ENCODE results near the gene ZSWIM8. TPM values are rescaled to one million over a fixed set of nuclear protein-coding genes. Genes with fewer than 3 reads are reported as not detected.
"Not testable (repeated sequence)": the region's sequence is repeated elsewhere in the genome, so short reads cannot be mapped to it uniquely, and the experiment has no call there.

The ZSWIM8 gene
- 30.7 TPM for total RNA-seq

DNA sequence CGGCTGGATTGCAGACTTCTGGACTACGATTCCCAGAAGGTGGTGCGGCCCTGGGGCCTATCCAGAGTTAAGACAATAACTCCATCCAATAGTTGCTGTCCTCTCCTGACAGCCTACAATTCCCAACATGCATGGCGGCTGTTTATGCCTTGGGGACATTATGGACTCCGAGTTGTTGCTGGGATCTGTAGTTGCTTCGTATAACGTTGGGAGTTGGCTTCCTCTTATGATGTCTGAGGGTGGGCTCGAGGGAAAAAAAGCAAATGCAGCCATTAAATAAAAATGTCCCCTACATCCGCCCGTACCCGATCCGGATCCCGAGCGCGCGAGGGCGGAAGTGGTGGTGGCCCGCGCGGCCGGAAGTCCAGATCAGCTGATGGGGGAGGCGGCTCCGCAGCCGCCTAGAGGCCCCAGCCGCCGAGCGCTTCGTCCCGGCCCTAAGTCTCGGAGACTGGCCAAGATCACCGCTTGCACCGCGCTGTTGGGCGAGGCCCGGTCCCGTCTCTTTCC lies at the start of gene ZSWIM8:
TSS of gene ZSWIM8 (plus strand) at position 396 of the 510 bp plus-strand sequence. CDS start 273 bp downstream, outside the sequence.
- no peaks in the 10 kb centered on the region for H3K9me3 ChIP-seq (ENCODE audit: low read depth, low read length)
- no peaks in the 10 kb centered on the region for H3K27me3 ChIP-seq (ENCODE audit: insufficient read depth, low read length)
- H3K4me1 ChIP-seq (ENCODE audit: insufficient read depth, low read length) = peaks cover 58% of the 10 kb centered on the region
- H3K4me3 ChIP-seq (ENCODE audit: low read length) = peak within 1 kb of the TSS; percentile 82

GRCh38 chr10:73740501-73741254 lies 44.7 kb upstream of the ZSWIM8 start:
- not testable (repeated sequence) for H3K4me3 ChIP-seq (ENCODE audit: low read length); H3K27me3 ChIP-seq (ENCODE audit: insufficient read depth, low read length); H3K9me3 ChIP-seq (ENCODE audit: low read depth, low read length)

DNA sequence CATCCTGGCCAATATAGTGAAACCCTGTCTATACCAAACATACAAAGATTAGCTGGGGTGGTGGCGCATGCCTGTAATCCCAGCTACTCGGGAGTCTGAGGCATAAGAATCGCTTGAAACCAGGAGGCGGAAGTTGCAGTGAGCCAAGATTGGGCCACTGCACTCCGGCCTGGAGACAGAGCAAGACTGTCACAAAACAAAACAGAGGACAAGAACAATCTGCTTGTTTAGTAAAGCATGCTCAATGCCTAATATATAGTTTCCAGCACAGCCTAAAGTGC lies 43.0 kb upstream of the ZSWIM8 start:
- H3K9me3 ChIP-seq (ENCODE audit: low read depth, low read length) = no peaks in the 10 kb centered on the region
- no peaks in the 10 kb centered on the region for H3K27me3 ChIP-seq (ENCODE audit: insufficient read depth, low read length)
- H3K4me1 ChIP-seq (ENCODE audit: insufficient read depth, low read length) = peaks cover 31% of the 10 kb centered on the region
- no peak overlapping the region for H3K4me3 ChIP-seq (ENCODE audit: low read length)

More at GRCh38 chr10:73740501-73741254, 44.7 kb upstream of the ZSWIM8 start:
- H3K4me1 ChIP-seq (ENCODE audit: insufficient read depth, low read length) = peaks cover 21% of the 10 kb centered on the region

- peak overlapping the region; percentile 98 for H3K4me3 ChIP-seq (ENCODE audit: low read length)
- H3K27me3 ChIP-seq (ENCODE audit: insufficient read depth, low read length) = no peaks in the 10 kb centered on the region
- H3K4me1 ChIP-seq (ENCODE audit: insufficient read depth, low read length) = peaks cover 31% of the 10 kb centered on the region
- no peaks in the 10 kb centered on the region for H3K9me3 ChIP-seq (ENCODE audit: low read depth, low read length)
These were observed 42.0 kb upstream of the ZSWIM8 start for GRCh38 chr10:73743327-73743904.

DNA sequence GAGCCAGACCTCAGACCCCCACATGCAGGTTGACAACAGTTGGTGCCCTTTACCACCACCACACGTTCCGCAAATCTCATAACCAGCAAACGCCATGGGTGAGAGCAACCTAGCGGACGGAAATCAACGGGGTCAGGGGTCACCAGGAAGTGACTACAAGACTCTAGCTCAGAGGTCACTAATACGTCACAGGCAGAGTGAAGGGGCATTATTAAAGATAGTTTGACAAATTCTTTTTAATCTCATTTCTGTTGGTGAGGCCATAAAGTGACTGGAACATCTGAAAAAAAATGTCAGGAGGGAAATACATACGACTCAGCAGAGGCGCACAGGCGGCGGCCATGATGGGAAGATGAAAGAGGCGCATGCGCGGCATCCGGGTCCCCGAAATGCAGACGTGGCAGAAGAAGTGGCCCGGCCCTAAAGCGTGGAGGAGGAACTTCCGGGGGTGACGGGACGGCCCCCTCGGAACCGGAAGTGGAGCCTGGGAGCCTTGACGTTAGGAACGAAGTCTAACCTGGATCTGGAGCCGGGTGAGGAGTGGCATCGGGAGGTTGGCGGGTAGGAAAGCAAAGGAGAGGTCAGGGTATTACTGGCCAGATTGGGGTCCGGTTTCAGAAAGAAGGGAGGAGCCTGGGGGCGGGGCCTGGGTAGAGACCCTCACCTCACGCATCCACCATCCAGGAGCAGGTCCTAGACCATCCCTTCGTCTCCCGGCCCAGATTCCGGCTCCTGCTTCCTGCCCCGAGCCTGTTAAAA lies 41.3 kb upstream of the ZSWIM8 start, which contains the start of gene SEC24C:
TSS of gene SEC24C (plus strand) at position 468 of the 759 bp plus-strand sequence. CDS start 2,461 bp downstream, outside the sequence.
- Histone ChIP-seq H3K27me3 (ENCODE audit: insufficient read depth, low read length) (no peaks in the 10 kb centered on the region), H3K9me3 (ENCODE audit: low read depth, low read length) (no peaks in the 10 kb centered on the region), H3K4me3 (ENCODE audit: low read length) (peak within 1 kb of the TSS; percentile 98), H3K4me1 (ENCODE audit: insufficient read depth, low read length) (peaks cover 36% of the 10 kb centered on the region)

DNA sequence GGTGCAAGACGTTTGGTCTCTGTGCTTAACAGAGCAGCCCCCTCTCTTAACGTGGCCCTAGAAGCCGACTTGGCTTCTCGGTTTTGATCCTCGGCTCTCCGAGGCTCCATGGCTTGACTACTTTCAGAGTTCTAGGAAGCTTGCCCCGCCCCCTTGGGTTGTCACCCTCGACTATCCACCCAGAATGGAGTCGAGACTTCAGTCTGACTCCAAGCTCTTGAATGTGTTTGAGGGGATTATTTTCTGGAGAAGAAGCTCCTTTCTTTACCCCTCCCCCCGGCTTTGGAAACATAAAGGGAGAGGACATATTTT lies 40.8 kb upstream of the ZSWIM8 start:
- Histone ChIP-seq H3K4me3 (ENCODE audit: low read length) (peak overlapping the region; percentile 98), H3K27me3 (ENCODE audit: insufficient read depth, low read length) (no peaks in the 10 kb centered on the region), H3K9me3 (ENCODE audit: low read depth, low read length) (no peaks in the 10 kb centered on the region), H3K4me1 (ENCODE audit: insufficient read depth, low read length) (peaks cover 39% of the 10 kb centered on the region)

DNA sequence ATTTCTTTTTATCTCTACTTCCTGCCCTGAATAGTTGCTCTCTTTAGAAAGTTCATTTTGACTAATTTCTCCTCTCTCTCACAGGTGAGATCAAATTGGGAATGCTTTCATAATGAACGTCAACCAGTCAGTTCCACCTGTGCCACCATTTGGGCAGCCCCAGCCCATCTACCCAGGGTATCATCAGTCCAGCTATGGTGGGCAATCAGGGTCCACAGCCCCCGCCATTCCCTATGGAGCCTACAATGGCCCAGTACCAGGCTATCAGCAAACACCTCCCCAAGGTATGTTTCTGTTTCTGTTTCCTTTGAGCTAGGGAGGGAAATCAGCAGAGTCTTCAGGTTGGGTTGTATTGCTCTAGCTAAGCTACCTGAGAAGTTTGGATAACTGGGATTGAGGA lies 38.7 kb upstream of the ZSWIM8 start:
- H3K4me1 ChIP-seq (ENCODE audit: insufficient read depth, low read length) = peaks cover 41% of the 10 kb centered on the region
- H3K4me3 ChIP-seq (ENCODE audit: low read length) = no peak overlapping the region
- H3K27me3 ChIP-seq (ENCODE audit: insufficient read depth, low read length) = no peaks in the 10 kb centered on the region
- no peaks in the 10 kb centered on the region for H3K9me3 ChIP-seq (ENCODE audit: low read depth, low read length)

DNA sequence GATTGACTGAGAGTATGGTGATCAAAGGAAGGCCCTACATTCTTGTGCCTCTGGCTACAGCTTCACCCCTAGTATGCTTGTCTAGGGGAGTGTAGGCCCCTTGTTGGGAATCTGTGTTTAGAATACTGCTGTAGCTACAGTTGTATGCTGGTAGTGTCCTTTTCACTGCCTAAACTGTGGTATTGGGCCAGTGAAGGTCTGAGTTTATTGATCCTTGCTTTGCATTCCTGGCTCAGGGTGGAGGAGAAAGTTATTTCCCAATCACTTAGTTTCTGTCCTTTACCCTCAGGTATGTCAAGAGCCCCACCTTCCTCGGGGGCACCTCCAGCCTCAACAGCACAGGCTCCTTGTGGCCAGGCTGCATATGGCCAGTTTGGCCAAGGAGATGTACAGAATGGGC lies 34.6 kb upstream of the ZSWIM8 start:
- Histone ChIP-seq H3K27me3 (ENCODE audit: insufficient read depth, low read length) (no peaks in the 10 kb centered on the region), H3K4me1 (ENCODE audit: insufficient read depth, low read length) (peaks cover 19% of the 10 kb centered on the region), H3K4me3 (ENCODE audit: low read length) (no peak overlapping the region), H3K9me3 (ENCODE audit: low read depth, low read length) (no peaks in the 10 kb centered on the region)

GRCh38 chr10:73756183-73756582 lies 29.2 kb upstream of the ZSWIM8 start:
- Histone ChIP-seq H3K9me3 (ENCODE audit: low read depth, low read length) (no peaks in the 10 kb centered on the region), H3K4me3 (ENCODE audit: low read length) (no peak overlapping the region), H3K4me1 (ENCODE audit: insufficient read depth, low read length) (peaks cover 15% of the 10 kb centered on the region), H3K27me3 (ENCODE audit: insufficient read depth, low read length) (no peaks in the 10 kb centered on the region)

DNA sequence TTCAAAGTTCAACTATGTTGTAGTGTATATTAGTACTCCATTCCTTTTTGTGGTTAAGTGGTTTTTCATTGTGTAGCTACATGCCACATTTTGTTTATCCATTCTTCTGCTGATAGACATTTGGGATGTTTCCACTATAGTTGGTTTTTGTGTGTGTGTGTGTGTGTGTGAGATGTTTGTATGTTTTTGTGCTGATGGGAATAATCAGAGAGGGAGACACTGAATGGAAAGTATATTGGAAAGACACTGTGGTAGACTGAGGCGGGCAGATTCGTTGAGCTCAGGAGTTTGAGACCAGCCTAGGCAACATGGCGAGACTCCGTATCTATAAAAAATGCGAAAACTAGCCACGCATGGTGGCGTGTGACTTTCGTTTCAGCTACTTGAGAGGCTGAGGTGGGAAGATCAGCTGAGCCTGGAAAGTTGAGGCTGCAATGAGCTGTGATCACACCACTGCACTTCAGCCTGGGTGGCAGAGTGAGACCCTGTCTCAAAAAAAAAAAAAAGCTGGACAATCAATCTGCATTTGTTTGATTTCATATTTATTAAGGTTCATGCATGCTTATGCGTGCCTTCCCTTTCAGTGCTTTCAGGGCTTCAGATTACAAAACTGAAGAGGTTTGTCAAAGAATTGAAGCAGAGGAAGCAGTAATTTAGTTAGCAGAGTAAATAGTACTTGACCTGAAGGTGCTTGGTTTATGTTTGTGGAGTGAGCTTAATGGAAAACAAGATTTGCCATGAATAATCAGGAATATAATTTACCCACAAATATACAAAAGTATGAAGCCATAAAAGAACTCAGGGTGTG lies 26.5 kb upstream of the ZSWIM8 start:
- Histone ChIP-seq H3K27me3 (ENCODE audit: insufficient read depth, low read length) (no peaks in the 10 kb centered on the region), H3K4me3 (ENCODE audit: low read length) (no peak overlapping the region), H3K4me1 (ENCODE audit: insufficient read depth, low read length) (peaks cover 26% of the 10 kb centered on the region), H3K9me3 (ENCODE audit: low read depth, low read length) (no peaks in the 10 kb centered on the region)

- H3K4me3 ChIP-seq (ENCODE audit: low read length) = no peak overlapping the region
- H3K27me3 ChIP-seq (ENCODE audit: insufficient read depth, low read length) = no peaks in the 10 kb centered on the region
- peaks cover 26% of the 10 kb centered on the region for H3K4me1 ChIP-seq (ENCODE audit: insufficient read depth, low read length)
- no peaks in the 10 kb centered on the region for H3K9me3 ChIP-seq (ENCODE audit: low read depth, low read length)
These were observed 25.8 kb upstream of the ZSWIM8 start for GRCh38 chr10:73759512-73760115.

DNA sequence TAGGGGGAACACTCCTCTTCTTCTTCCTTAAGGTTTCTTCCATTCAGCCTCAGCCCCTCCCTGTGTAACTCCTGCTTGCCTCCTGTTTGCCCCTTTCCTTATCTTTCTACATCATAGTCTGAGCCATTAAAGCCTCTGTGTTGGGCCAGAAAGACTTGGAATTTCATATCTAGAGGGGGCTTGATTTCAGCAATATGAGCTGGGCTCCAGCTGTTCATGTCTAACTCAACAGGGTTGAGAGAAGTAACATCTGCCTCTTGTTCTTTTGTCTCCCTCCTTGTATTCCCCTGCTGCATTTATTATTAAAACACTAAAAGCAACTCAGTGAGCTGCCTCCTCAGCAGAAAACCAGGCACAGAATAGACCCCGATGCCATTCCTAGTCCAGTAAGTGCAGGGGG lies 23.6 kb upstream of the ZSWIM8 start:
- no peaks in the 10 kb centered on the region for H3K27me3 ChIP-seq (ENCODE audit: insufficient read depth, low read length)
- H3K4me1 ChIP-seq (ENCODE audit: insufficient read depth, low read length) = peaks cover 26% of the 10 kb centered on the region
- no peaks in the 10 kb centered on the region for H3K9me3 ChIP-seq (ENCODE audit: low read depth, low read length)
- no peak overlapping the region for H3K4me3 ChIP-seq (ENCODE audit: low read length)

DNA sequence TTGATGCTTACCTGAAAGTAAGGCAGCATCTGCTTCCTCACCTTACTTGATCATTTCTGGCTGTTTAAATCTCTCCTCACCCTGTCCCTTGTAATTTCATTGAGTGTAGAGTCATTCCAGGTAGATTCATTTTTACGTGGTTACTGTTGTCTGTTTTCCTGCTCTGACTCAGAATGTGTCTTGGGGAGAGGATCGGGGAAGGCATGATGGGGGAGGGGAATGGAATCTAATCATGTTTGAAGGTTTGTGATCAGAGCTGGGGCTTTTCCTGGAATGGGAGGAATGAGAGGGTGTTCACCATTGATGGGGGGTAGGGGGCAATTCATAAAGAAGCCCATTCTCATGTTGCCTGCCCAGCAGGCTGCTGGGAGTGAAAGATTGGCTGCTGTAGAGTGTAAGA lies 22.5 kb upstream of the ZSWIM8 start:
- Histone ChIP-seq H3K4me1 (ENCODE audit: insufficient read depth, low read length) (peaks cover 26% of the 10 kb centered on the region), H3K27me3 (ENCODE audit: insufficient read depth, low read length) (no peaks in the 10 kb centered on the region), H3K9me3 (ENCODE audit: low read depth, low read length) (no peaks in the 10 kb centered on the region), H3K4me3 (ENCODE audit: low read length) (no peak overlapping the region)

GRCh38 chr10:73763343-73763742 lies 22.1 kb upstream of the ZSWIM8 start:
- H3K9me3 ChIP-seq (ENCODE audit: low read depth, low read length) = no peaks in the 10 kb centered on the region
- no peaks in the 10 kb centered on the region for H3K27me3 ChIP-seq (ENCODE audit: insufficient read depth, low read length)
- H3K4me1 ChIP-seq (ENCODE audit: insufficient read depth, low read length) = peaks cover 26% of the 10 kb centered on the region
- no peak overlapping the region for H3K4me3 ChIP-seq (ENCODE audit: low read length)
